Measurements from ENCODE around the gene CELSR1. TPM values are rescaled to one million over a fixed set of nuclear protein-coding genes. Genes with fewer than 3 reads are reported as not detected.

CELSR1 gene
- total RNA-seq, 2 experiments from 2014 or later: 3.7 to 5.2 TPM

DNA sequence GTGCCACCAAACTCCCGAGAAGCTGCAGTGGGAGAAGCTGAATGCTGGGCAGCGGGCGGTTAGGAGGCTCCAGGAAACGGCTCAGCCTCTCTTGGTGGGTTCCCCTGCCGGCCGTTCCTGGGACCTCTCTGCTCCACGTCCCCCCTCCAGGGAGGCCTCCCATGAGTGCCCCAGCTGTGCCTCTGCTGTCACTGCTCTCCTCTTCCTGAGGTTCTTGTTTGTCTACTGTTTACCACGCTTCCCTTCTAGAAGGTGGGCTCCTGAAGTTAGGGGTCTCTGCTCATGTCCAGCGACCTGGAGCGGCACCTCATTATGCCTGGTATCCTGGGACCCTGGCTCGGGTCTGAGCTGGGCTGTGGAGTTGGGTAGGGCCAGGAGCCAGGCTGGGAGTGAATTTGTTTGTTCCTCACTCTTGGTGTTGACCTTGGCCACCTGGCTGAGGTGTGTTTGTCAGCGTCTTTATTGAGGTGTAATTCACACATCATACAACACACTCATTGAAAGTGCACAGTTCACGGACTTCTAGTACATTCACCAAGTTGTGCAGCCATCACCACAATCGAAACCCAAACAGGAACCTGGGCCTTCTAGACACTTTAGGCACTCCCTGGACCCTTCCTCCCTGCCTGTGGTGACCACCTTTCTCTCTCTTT is 45.0 kb upstream of the CELSR1 start:
- POLR2A ChIA-PET: no interaction called here
- peak overlapping the region; percentile 64 for H3K4me2 ChIP-seq (ENCODE audit: low read length)

DNA sequence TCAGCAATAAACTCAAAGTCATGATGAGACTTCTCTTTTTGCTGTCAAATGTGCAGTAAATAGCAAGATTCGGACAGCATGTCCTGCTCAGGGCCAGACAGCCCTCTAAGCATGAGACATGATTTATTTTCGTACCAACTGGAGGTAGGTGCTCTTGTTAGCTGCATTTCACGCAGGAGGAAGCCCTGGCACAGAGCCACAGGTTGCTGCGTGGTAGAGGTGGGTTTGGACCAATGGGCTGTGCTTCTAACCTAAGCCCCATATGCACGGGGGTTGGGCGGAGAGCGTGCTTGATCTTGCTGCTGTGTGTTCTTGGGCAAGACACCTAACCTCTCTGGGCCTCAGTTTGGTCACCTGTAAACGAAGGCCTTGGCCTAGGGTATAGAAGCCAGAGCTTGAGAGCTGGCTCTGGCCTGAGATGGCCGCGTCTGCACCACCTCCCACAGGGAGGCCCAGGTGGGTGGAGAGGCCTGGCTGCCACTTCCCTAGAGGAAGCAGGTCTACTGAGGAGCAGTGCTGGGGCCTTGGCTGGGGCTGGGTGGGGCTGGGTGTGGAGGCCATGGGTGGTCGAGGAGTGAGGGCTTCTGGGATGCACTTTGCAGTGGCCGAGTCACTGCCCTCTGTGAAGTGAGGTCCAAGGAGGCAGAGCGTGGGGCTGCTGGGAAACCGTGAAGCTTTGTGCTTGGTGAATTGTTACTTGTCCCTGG is 44.3 kb upstream of the CELSR1 start:
- Histone ChIP-seq H3K9me2 (ENCODE audit: insufficient read depth, low read length) (no peaks in the 10 kb centered on the region), H3K4me1 (ENCODE audit: insufficient read depth, low read length, poor library complexity, severe bottlenecking) (peaks cover 40% of the 10 kb centered on the region), H3K4me2 (ENCODE audit: low read length) (peak overlapping the region; percentile 64), H3K4me3 (ENCODE audit: low read depth, low read length, poor library complexity, severe bottlenecking) (peak overlapping the region; percentile 2), H4K20me1 (ENCODE audit: insufficient read depth, low read length) (no peaks in the 10 kb centered on the region), H3K79me2 (ENCODE audit: insufficient read depth, low read depth, low read length) (no peaks in the 10 kb centered on the region), H3K9me3 (ENCODE audit: low read length) (no peaks in the 10 kb centered on the region), H2AFZ (ENCODE audit: low read length) (no peak overlapping the region), H3K36me3 (ENCODE audit: insufficient read depth, low read length) (no peaks in the 10 kb centered on the region), H3K27ac (ENCODE audit: low read depth, low read length, poor library complexity, severe bottlenecking) (peak overlapping the region; percentile 4)
- DNase-seq (ENCODE audit: low spot score): no peak
- no peak for TF ChIP-seq EZH2phosphoT487 (IDR thresholded peaks at IDR 0.05; ENCODE audit: borderline replicate concordance, low read depth, low read length)
- TF ChIP-seq, protein P1, sequence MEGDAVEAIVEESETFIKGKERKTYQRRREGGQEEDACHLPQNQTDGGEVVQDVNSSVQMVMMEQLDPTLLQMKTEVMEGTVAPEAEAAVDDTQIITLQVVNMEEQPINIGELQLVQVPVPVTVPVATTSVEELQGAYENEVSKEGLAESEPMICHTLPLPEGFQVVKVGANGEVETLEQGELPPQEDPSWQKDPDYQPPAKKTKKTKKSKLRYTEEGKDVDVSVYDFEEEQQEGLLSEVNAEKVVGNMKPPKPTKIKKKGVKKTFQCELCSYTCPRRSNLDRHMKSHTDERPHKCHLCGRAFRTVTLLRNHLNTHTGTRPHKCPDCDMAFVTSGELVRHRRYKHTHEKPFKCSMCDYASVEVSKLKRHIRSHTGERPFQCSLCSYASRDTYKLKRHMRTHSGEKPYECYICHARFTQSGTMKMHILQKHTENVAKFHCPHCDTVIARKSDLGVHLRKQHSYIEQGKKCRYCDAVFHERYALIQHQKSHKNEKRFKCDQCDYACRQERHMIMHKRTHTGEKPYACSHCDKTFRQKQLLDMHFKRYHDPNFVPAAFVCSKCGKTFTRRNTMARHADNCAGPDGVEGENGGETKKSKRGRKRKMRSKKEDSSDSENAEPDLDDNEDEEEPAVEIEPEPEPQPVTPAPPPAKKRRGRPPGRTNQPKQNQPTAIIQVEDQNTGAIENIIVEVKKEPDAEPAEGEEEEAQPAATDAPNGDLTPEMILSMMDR (conservative IDR thresholded peaks at IDR 0.05; ENCODE audit: low read length): no peak
- intact Hi-C loops (cut with micrococcal nuclease; ENCODE audit: unreplicated experiment): no loop called here
- ChIA-PET CTCF (ENCODE audit: unreplicated experiment) (no interaction called here), POLR2A (interaction anchor here (0.7 kb wide), 1 partner anchor 347 kb away, joined by 4 read pairs; no protein-coding TSS in a partner anchor)
- BruUV-seq (replicated peaks): no TSS peak

More for the DNA sequence above, 45.0 kb upstream of the CELSR1 start:
- Histone ChIP-seq H3K4me1 (ENCODE audit: insufficient read depth, low read length, poor library complexity, severe bottlenecking) (peaks cover 47% of the 10 kb centered on the region), H4K20me1 (ENCODE audit: insufficient read depth, low read length) (no peaks in the 10 kb centered on the region), H2AFZ (ENCODE audit: low read length) (no peak overlapping the region), H3K36me3 (ENCODE audit: insufficient read depth, low read length) (no peaks in the 10 kb centered on the region), H3K79me2 (ENCODE audit: insufficient read depth, low read depth, low read length) (no peaks in the 10 kb centered on the region), H3K27ac (ENCODE audit: low read depth, low read length, poor library complexity, severe bottlenecking) (no peak overlapping the region), H3K4me3 (ENCODE audit: low read depth, low read length, poor library complexity, severe bottlenecking) (no peak overlapping the region), H3K9me3 (ENCODE audit: low read length) (no peaks in the 10 kb centered on the region), H3K9me2 (ENCODE audit: insufficient read depth, low read length) (no peaks in the 10 kb centered on the region)
- DNase-seq (ENCODE audit: low spot score): no peak
- TF ChIP-seq, protein P1 (conservative IDR thresholded peaks at IDR 0.05; ENCODE audit: low read length): 0 out of 2 replicates have a peak, but pooled peaks have one; percentile 12
- no peak for TF ChIP-seq EZH2phosphoT487 (IDR thresholded peaks at IDR 0.05; ENCODE audit: borderline replicate concordance, low read depth, low read length)
- CTCF ChIA-PET (ENCODE audit: unreplicated experiment): no interaction called here
- intact Hi-C loops (cut with micrococcal nuclease; ENCODE audit: unreplicated experiment): no loop called here
- BruUV-seq (replicated peaks): no TSS peak

Data from OCI-LY7 (cell line).